Left renal cortex interstitium (tissue), 4 donors: ENCODE results near the gene ADA. TPM values are rescaled to one million over a fixed set of nuclear protein-coding genes. Genes with fewer than 3 reads are reported as not detected.

Experiments
- polyA plus RNA-seq, 4 donors: library from polyadenylated mRNA; unstranded; fragments of 120-200 nt; gene quantifications; one replicate each; pipeline ENCODE4 v1.2.1, GENCODE V29; 2013; ENCODE audit not compliant: insufficient read length in 4 of 4

ADA gene
- polyA plus RNA-seq, 4 donors: 5.8 to 7.8 (median 7.4) TPM

Other genes with a start within 250 kb of the ADA start
- 10 to 100 TPM; 10.9 to 15.2 (median 13.2) TPM for gene TTPAL, start 175.8 kb downstream of the ADA start, polyA plus RNA-seq
- 10 to 100 TPM; 65.5 to 78.8 (median 67.3) TPM for gene SERINC3, start 129.6 kb downstream of the ADA start, polyA plus RNA-seq
- 10 to 100 TPM; 57.3 to 70.8 (median 63.0) TPM for gene PKIG, start 69.1 kb downstream of the ADA start, polyA plus RNA-seq
- under 1 TPM in 3 of 4 donors, not detected in 1; 0.10 to 0.34 (median 0.19) TPM for gene CCN5, start 63.7 kb upstream of the ADA start, polyA plus RNA-seq
- under 1 TPM in 2 of 4 donors, not detected in 2; 0.11 to 0.19 TPM for gene KCNK15, start 94.2 kb upstream of the ADA start, polyA plus RNA-seq
- gene RIMS4, start 158.8 kb upstream of the ADA start, polyA plus RNA-seq: 1 to 10 TPM in 1 of 4 donors, under 1 TPM in 3; 0.54 to 1.0 (median 0.79) TPM
- 100 to 1,000 TPM; 205 to 231 (median 216) TPM for gene YWHAB, start 234.0 kb upstream of the ADA start, polyA plus RNA-seq